HG03196 (cell line): ENCODE data around the gene PAK6.

Experiments used
- ATAC-seq: cut with Tn5 transposase; IDR thresholded peaks from one replicate; pipeline ENCODE4 v1.9.1; 2021; ENCODE audit not compliant: unreplicated experiment

PAK6 gene

DNA sequence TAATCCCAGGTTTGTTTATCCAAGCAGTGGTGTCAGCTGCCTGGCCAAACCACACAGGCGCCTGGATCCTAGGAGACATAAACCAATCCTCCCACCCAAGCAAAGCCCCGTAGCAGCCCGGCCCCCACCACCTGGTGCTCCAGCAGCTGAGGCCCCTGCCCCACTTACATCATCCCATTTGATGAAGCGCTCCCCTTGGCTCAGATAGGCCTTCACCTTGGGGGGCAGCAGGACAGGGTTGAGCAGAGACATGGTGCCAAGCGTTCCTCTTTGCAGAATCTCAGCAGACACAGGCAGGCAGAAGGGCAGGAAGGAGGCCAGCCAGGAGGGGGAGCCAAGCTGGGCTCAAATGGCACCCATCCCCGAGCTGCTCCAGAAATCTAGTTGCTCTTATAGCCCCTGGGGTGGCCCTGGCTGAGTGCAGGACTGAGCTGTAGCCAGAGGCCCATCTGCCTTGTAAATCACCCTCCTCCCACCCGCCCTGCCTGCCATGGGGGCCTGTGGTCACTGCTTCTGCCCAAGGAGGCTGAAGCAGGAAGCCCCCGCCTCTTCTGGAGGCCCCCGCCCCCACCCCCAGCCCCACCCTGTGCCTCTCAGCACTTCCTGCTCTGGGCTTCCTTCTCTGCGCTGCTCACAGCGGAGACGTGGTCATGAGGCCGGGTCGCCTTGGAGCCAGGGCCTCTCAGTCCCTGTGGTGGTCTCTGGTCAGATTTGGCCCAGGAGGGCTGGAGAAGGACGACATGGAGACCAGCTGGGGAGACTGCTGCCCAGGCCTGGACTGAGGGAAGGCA, 68.8 kb downstream of the PAK6 start, which contains the start of gene PLCB2:
Gene PLCB2 (minus strand): TSS at position 515 of the 791 bp plus-strand sequence. CDS start 263 bp downstream, at position 252.
- ATAC-seq = no peak

GRCh38 chr15:40309344-40309862, 70.5 kb downstream of the PAK6 start:
- ATAC-seq = no peak

GRCh38 chr15:40310001-40310959, 71.4 kb downstream of the PAK6 start:
- ATAC-seq = no peak

DNA sequence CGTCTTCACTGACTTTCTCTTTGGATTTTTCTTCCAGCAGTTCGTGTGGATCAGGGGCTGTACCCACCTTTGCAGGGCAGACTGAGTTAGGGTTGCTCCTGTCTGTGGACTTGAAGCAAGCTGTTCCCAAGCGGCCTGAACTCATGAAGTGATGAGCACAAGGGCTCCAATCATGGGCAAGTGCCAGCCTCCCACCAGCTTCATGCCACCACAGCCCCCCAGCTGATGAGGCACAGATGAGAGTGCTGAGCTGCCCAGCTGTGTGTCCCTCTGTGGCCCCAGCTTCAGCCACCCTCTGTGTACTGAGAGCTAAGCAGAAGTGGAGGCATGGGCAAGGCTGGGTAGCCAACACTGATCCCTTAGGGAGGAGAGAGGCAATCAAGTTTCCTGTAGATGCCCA, 72.1 kb downstream of the PAK6 start:
- no peak for ATAC-seq

- no peak for ATAC-seq
Measured at GRCh38 chr15:40312370-40313158, 73.7 kb downstream of the PAK6 start.

GRCh38 chr15:40313531-40314398, 74.9 kb downstream of the PAK6 start:
- no peak for ATAC-seq

DNA sequence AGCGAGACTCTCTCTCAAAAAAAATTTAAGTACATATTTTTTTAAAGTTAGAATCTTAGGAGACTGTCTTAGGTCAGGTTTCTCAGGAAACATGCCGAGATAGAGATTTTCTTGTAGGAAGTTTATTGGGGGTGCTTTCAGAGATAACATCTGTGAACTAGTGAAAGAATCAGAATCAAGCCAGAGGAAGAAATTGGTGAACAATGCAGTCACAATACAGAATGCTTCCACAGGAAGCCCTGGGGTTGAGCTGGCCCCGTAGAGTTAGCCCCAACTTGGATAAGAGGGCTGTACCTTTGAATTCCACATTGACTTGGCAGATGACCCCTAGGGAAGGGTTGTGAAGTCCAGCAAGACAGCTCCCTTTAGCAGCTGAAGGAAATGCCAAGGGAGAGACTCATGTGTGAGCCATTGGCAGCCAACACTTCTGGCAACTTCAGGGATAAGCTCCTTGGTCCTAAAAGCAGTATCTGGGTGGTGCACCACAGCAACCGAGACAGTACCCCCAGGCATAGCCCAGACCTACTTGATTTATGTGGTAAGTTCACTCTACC, 75.9 kb downstream of the PAK6 start:
- no peak for ATAC-seq

DNA sequence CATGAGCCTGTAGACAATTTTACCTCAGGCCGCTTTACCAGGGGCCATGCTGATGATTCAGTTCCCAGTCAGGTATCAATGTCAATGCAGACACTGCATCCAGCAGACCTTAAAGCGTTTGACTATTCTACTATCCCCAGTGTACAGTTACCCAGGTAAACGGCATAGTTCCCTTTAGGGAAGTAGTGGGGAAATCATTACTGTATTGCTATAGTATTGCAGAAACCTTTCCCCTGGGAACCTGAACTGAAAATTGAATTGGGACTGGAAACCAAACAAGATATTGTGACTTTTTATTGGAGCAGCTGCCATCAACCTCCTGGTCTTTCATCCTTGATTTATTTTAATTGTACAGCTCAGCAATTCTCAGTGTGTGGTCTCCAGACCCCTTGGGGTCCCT, 78.1 kb downstream of the PAK6 start:
- no peak for ATAC-seq

- ATAC-seq = no peak
Measured at GRCh38 chr15:40317580-40317979, 78.7 kb downstream of the PAK6 start.

- no peak for ATAC-seq
Measured at GRCh38 chr15:40320409-40320808, 81.5 kb downstream of the PAK6 start.

DNA sequence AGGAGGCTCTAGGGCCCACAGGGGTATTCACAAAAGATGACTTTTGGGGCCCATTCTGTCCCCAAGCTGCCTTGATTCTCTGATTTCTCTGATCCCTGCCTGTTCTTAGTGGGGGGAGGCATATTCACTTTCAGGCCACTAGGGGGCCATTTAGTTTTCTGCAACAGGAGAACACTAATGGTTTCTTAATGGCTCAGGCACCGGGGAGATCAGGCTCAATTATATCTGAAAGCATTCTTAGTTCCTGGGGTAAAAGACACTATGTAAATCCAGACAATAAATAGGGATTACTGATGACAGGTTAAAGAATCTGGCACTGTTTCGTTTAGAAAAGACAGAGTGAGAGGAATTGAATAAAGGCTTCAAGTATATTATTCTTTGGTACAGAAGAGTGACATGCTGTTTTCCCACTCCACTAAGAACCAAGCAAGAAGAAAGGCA, 82.1 kb downstream of the PAK6 start:
- ATAC-seq = no peak

GRCh38 chr15:40322531-40323238, 83.8 kb downstream of the PAK6 start:
- ATAC-seq = no peak

DNA sequence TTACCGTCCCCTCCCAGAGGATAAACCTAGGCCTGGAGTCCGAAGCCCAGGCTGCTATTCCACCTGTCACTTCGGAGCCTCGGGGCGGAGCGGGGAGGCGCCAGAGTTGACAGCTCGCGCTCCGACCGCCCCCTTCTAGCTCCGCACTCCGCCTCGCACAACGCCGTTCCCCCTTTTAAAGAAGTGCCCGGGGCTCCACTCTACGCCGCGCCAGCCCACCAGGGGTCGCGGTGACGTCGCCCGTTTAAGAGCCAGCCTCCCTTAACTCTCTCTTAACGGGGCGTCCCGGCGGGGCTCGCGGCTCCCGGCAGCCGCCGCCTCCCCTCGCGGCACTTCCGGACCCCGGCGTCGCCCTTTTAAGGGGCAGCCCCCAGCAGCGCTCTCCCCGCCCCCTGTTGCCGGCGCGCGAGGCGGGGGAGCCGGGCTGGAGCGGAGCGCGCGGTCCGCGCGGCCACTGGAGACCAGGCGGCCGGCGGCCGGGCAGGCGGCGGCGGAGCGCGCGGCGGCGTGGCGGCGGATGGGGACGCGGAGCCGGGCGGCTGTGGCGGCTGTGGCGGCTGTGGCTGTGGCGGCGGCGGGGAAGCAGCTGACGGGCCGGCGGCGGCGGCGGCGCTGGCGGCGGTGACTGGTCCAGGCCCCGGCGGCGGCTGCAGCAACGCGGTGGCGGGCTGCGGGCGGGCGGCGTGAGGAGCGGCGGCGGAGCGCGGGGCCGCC, 84.5 kb downstream of the PAK6 start, which contains the start of gene INAFM2:
Gene INAFM2 (plus strand): TSS at position 454 of the 714 bp plus-strand sequence. CDS start 364 bp downstream, outside the sequence.
- peak; percentile 89 for ATAC-seq

DNA sequence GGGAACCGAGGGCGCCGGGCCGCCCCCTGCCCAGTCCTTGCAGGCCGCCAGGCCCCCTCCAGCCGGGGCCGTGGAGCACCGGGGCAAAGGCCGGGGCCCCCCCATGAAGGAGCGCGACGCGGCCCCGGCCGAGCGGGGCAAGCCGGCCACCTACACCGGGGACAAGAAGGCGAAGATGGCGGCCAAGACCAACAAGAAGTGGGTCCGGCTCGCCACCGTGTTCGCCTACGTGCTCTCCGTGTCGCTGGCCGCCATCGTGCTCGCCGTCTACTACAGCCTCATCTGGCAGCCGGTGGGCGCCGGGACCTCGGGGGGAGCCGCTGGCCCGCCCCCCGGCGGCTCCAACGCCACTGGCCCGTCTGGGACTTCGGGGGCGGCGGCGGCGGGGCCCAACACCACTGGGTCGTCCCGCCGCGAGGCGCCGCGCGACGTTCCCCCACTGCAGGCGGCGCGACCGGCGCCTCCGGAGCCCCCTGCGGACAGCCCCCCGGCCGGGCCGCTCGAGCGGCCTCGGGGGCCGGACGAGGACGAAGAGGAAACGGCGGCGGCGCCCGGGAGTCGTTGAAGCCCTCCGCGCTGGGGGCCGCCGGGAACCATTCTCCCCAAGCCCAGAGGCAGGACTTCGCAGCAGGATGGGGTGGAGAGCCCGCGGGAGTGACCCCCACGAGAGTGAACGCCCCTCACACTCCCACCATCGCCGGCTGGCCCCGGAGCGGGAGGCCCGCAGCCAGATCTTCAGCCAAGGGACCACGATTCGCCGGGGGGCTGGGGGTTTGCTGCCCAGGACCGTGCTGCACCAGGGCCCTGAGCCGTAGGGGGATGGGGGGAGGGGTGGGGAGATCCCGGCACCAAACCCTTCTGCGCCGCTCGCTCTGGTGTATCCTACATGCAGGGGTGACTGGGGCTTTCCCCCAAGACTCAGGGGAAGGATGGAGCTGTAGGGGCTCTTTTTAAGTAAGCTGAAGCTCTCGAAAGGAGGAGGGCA, 85.4 kb downstream of the PAK6 start:
- peak; percentile 5 for ATAC-seq

- ATAC-seq = no peak
Measured at GRCh38 chr15:40325188-40325587, 86.3 kb downstream of the PAK6 start.

DNA sequence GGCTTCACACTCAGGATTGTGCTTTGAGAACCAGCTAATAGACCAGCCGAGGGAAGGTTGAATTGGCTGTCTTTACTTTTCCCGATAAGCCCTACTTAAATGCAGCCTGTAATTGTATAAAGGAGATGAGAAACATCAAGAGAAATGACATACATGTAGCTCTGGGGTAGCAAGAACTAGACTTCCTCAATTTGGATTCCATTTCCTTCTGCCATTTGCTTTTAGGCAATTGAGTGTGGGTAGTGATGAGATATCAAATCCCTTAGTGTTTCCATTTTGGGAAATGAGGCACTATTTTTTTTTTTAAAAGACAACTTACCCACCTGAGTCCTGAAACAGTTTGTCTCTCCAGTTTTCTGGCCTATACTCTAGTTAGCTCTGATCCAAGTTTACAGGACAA, 86.8 kb downstream of the PAK6 start:
- no peak for ATAC-seq
